BLaER1 treated with 17β-estradiol and CSF1 and Interleukin-3, amounts not matched to agents 10 nM and 100 nM (cell line): ENCODE results near the gene ACSS1.

Source experiments
- H3K27ac ChIP-seq, 11 experiments: shearing (Covaris generic); formaldehyde crosslinking; 2 replicates each; pipeline ENCODE4 v1.8.1; 2022
- H3K27me3 ChIP-seq, 11 experiments: shearing (Covaris generic); formaldehyde crosslinking; 2 replicates each; pipeline ENCODE4 v1.8.1; 2022
- H3K36me3 ChIP-seq, 11 experiments: shearing (Covaris generic); formaldehyde crosslinking; 2 replicates each; pipeline ENCODE4 v1.8.1; 2022
- H3K4me1 ChIP-seq, 10 experiments: shearing (Covaris generic); formaldehyde crosslinking; 2 replicates each; pipeline ENCODE4 v1.8.1; 2022
- H3K4me2 ChIP-seq, 11 experiments: shearing (Covaris generic); formaldehyde crosslinking; 2 replicates each; pipeline ENCODE4 v1.8.1; 2022
- H3K4me3 ChIP-seq, 10 experiments: shearing (Covaris generic); formaldehyde crosslinking; 2 replicates each; pipeline ENCODE4 v1.8.1; 2022
- H3K9ac ChIP-seq, 11 experiments: shearing (Covaris generic); formaldehyde crosslinking; 2 replicates each; pipeline ENCODE4 v1.8.1; 2022
- H3K9me3 ChIP-seq, 11 experiments: shearing (Covaris generic); formaldehyde crosslinking; replicated peaks in 1 of 11; 2 replicates each; pipeline ENCODE4 v1.8.1; 2022
- H4K20me1 ChIP-seq, 11 experiments: shearing (Covaris generic); formaldehyde crosslinking; 2 replicates each; pipeline ENCODE4 v1.8.1; 2022
- Cebpa-rat ChIP-seq, 11 experiments: shearing (Covaris generic); IDR thresholded peaks; 2 replicates each; pipeline ENCODE4 v1.8.1; 2022

ACSS1 gene

GRCh38 chr20:25035921-25036320, 22.0 kb downstream of the ACSS1 start:
- H3K27ac ChIP-seq = peak overlapping the region; percentile 69 to 86 (median 79); a peak in 21 of 22 replicates
- H3K4me3 ChIP-seq = peak overlapping the region; percentile 19 to 56 (median 42); a peak in 17 of 20 replicates
- H4K20me1 ChIP-seq = peaks cover 0 to 5% (median 0%) of the 10 kb centered on the region in 11 experiments; a peak in 4 of 22 replicates
- 0 out of 22 replicates have a peak, but pooled peaks cover 0 to 6% (median 0%) of the 10 kb centered on the region in 11 experiments for H3K9me3 ChIP-seq
- peak overlapping the region; percentile 77 to 97 (median 91) for H3K4me2 ChIP-seq
- TF ChIP-seq Cebpa-rat (IDR thresholded peaks at IDR 0.05) = no peak
- H3K4me1 ChIP-seq = peaks cover 57 to 89% (median 79%) of the 10 kb centered on the region in 10 experiments
- peak overlapping the region; percentile 65 to 80 (median 71); a peak in 21 of 22 replicates for H3K9ac ChIP-seq
- H3K27me3 ChIP-seq = no peaks in the 10 kb centered on the region
- peaks cover 0 to 22% (median 18%) of the 10 kb centered on the region in 11 experiments; a peak in 17 of 22 replicates for H3K36me3 ChIP-seq

- H3K9me3 ChIP-seq = 0 out of 22 replicates have a peak, but pooled peaks cover 0 to 6% (median 0%) of the 10 kb centered on the region in 11 experiments
- peak overlapping the region in 4 of 11 experiments; percentile 3 to 85 (median 23); a peak in 5 of 22 replicates for H3K27ac ChIP-seq
- peak overlapping the region in 7 of 11 experiments; percentile 5 to 97 (median 77); a peak in 9 of 22 replicates for H3K4me2 ChIP-seq
- no peak overlapping the region for H3K9ac ChIP-seq
- peaks cover 18 to 42% (median 36%) of the 10 kb centered on the region in 11 experiments; a peak in 21 of 22 replicates for H3K36me3 ChIP-seq
- H3K27me3 ChIP-seq = no peaks in the 10 kb centered on the region
- no peak for TF ChIP-seq Cebpa-rat (IDR thresholded peaks at IDR 0.05)
- no peak overlapping the region for H3K4me3 ChIP-seq
- peaks cover 39 to 68% (median 59%) of the 10 kb centered on the region in 10 experiments for H3K4me1 ChIP-seq
- H4K20me1 ChIP-seq = peaks cover 0 to 8% (median 0%) of the 10 kb centered on the region in 11 experiments; a peak in 3 of 22 replicates
Observed at GRCh38 chr20:25033924-25034300, 24.0 kb downstream of the ACSS1 start.

GRCh38 chr20:25033265-25033923, 24.5 kb downstream of the ACSS1 start:
- H3K27ac ChIP-seq = peak overlapping the region in 4 of 11 experiments; percentile 3 to 85 (median 23); a peak in 5 of 22 replicates
- peaks cover 0 to 8% (median 0%) of the 10 kb centered on the region in 11 experiments; a peak in 3 of 22 replicates for H4K20me1 ChIP-seq
- H3K9ac ChIP-seq = no peak overlapping the region; a peak in 1 of 22 replicates
- no peak for TF ChIP-seq Cebpa-rat (IDR thresholded peaks at IDR 0.05)
- H3K36me3 ChIP-seq = peaks cover 23 to 47% (median 36%) of the 10 kb centered on the region in 11 experiments; a peak in 21 of 22 replicates
- H3K4me3 ChIP-seq = no peak overlapping the region
- H3K27me3 ChIP-seq = no peaks in the 10 kb centered on the region
- 0 out of 22 replicates have a peak, but pooled peaks cover 0 to 6% (median 0%) of the 10 kb centered on the region in 11 experiments for H3K9me3 ChIP-seq
- peak overlapping the region in 7 of 11 experiments; percentile 5 to 97 (median 77); a peak in 8 of 22 replicates for H3K4me2 ChIP-seq
- peaks cover 34 to 63% (median 54%) of the 10 kb centered on the region in 10 experiments for H3K4me1 ChIP-seq

GRCh38 chr20:25032478-25033264, 25.3 kb downstream of the ACSS1 start:
- Histone ChIP-seq H3K4me2 (peak overlapping the region in 3 of 11 experiments; percentile 5 to 96 (median 77); a peak in 4 of 22 replicates), H3K9me3 (0 out of 22 replicates have a peak, but pooled peaks cover 0 to 6% (median 0%) of the 10 kb centered on the region in 11 experiments), H3K36me3 (peaks cover 24 to 52% (median 40%) of the 10 kb centered on the region in 11 experiments; a peak in 21 of 22 replicates), H4K20me1 (peaks cover 0 to 8% (median 0%) of the 10 kb centered on the region in 11 experiments; a peak in 3 of 22 replicates), H3K4me3 (no peak overlapping the region), H3K27me3 (no peaks in the 10 kb centered on the region), H3K27ac (peak overlapping the region in 1 of 11 experiments; percentile 9; a peak in 1 of 22 replicates), H3K9ac (no peak overlapping the region), H3K4me1 (peaks cover 28 to 56% (median 47%) of the 10 kb centered on the region in 10 experiments)
- no peak for TF ChIP-seq Cebpa-rat (IDR thresholded peaks at IDR 0.05)

- H3K27ac ChIP-seq = peak overlapping the region in 1 of 11 experiments; percentile 9; a peak in 1 of 22 replicates
- no peak overlapping the region for H3K4me2 ChIP-seq
- H3K27me3 ChIP-seq = no peaks in the 10 kb centered on the region
- H3K36me3 ChIP-seq = peaks cover 24 to 58% (median 42%) of the 10 kb centered on the region in 11 experiments; a peak in 21 of 22 replicates
- H3K4me1 ChIP-seq = peaks cover 27 to 50% (median 41%) of the 10 kb centered on the region in 10 experiments
- H4K20me1 ChIP-seq = peaks cover 0 to 8% (median 0%) of the 10 kb centered on the region in 11 experiments; a peak in 3 of 22 replicates
- TF ChIP-seq Cebpa-rat (IDR thresholded peaks at IDR 0.05) = no peak
- no peak overlapping the region for H3K9ac ChIP-seq
- no peak overlapping the region for H3K4me3 ChIP-seq
- H3K9me3 ChIP-seq = 0 out of 22 replicates have a peak, but pooled peaks cover 0 to 6% (median 0%) of the 10 kb centered on the region in 11 experiments
Observed at GRCh38 chr20:25032065-25032477, 25.9 kb downstream of the ACSS1 start.

GRCh38 chr20:25031241-25031640, 26.7 kb downstream of the ACSS1 start:
- peaks cover 24 to 66% (median 48%) of the 10 kb centered on the region in 11 experiments; a peak in 21 of 22 replicates for H3K36me3 ChIP-seq
- H3K4me1 ChIP-seq = peaks cover 27 to 49% (median 41%) of the 10 kb centered on the region in 10 experiments
- no peak overlapping the region for H3K4me2 ChIP-seq
- H3K27me3 ChIP-seq = no peaks in the 10 kb centered on the region
- H4K20me1 ChIP-seq = peaks cover 0 to 8% (median 0%) of the 10 kb centered on the region in 11 experiments; a peak in 3 of 22 replicates
- no peak for TF ChIP-seq Cebpa-rat (IDR thresholded peaks at IDR 0.05)
- no peak overlapping the region for H3K27ac ChIP-seq
- H3K4me3 ChIP-seq = no peak overlapping the region
- H3K9me3 ChIP-seq = 0 out of 22 replicates have a peak, but pooled peaks cover 0 to 6% (median 0%) of the 10 kb centered on the region in 11 experiments
- no peak overlapping the region for H3K9ac ChIP-seq

- no peak for TF ChIP-seq Cebpa-rat (IDR thresholded peaks at IDR 0.05)
- Histone ChIP-seq H3K36me3 (peaks cover 27 to 71% (median 49%) of the 10 kb centered on the region in 11 experiments; a peak in 21 of 22 replicates), H3K27ac (no peak overlapping the region), H3K27me3 (no peaks in the 10 kb centered on the region), H3K4me1 (peaks cover 27 to 49% (median 40%) of the 10 kb centered on the region in 10 experiments), H3K9me3 (0 out of 22 replicates have a peak, but pooled peaks cover 0 to 6% (median 0%) of the 10 kb centered on the region in 11 experiments), H4K20me1 (peaks cover 0 to 8% (median 0%) of the 10 kb centered on the region in 11 experiments; a peak in 2 of 22 replicates), H3K9ac (no peak overlapping the region), H3K4me3 (no peak overlapping the region), H3K4me2 (no peak overlapping the region)
Observed at GRCh38 chr20:25030649-25031207, 27.2 kb downstream of the ACSS1 start.
